SK-N-SH (cell line): ENCODE data around the gene TBRG4.

Experiments used
- CTCF ChIP-seq: fragments of 200-600 bp; sonication (generic); IDR thresholded peaks from 2 replicates; pipeline ENCODE4 v1.6.1; 2017; ENCODE audit warnings: antibody characterized with exemption, mild to moderate bottlenecking, moderate library complexity
- EP300 ChIP-seq, 2 experiments: IDR thresholded peaks; 2 replicates each; pipeline versions ENCODE4 v1.4.0 to v1.6.1; 2012; ENCODE audit warnings: borderline replicate concordance in 1 of 2, low read depth in 1 of 2, low read length in 1 of 2
- EZH2phosphoT487 ChIP-seq: fragments of 200-600 bp; sonication (generic); IDR thresholded peaks from 2 replicates; pipeline ENCODE4 v1.6.1; 2017; ENCODE audit warnings: low read depth, mixed run types, mild to moderate bottlenecking, antibody characterized with exemption, moderate library complexity, borderline replicate concordance
- FOSL2 ChIP-seq: IDR thresholded peaks from 2 replicates; pipeline ENCODE4 v1.4.0; 2012; ENCODE audit warnings: low read depth, mild to moderate bottlenecking, moderate library complexity, borderline replicate concordance
- MEF2A ChIP-seq: IDR thresholded peaks from 2 replicates; pipeline ENCODE4 v1.4.0; 2012; ENCODE audit warnings: low read depth, borderline replicate concordance
- POLR2AphosphoS5 ChIP-seq: IDR thresholded peaks from 2 replicates; pipeline ENCODE4 v1.6.1; 2012; ENCODE audit warnings: low read depth, low read length
- RAD21 ChIP-seq: IDR thresholded peaks from 2 replicates; pipeline ENCODE4 v1.6.1; 2012; ENCODE audit warnings: mild to moderate bottlenecking, low read length
- REST ChIP-seq: IDR thresholded peaks from 2 replicates; pipeline ENCODE4 v1.6.1; 2012; ENCODE audit warnings: mild to moderate bottlenecking, low read depth, low read length, moderate library complexity
- RFX5 ChIP-seq: IDR thresholded peaks from 2 replicates; pipeline ENCODE4 v1.6.1; 2012; ENCODE audit warnings: mild to moderate bottlenecking, improper control_type of control experiment, low read length
- SIN3A ChIP-seq: IDR thresholded peaks from 2 replicates; pipeline ENCODE4 v1.6.1; 2012; ENCODE audit warnings: low read depth, mild to moderate bottlenecking, low read length, moderate library complexity, borderline replicate concordance

- no peak for TF ChIP-seq CTCF
- no peak for TF ChIP-seq EZH2phosphoT487
- TF ChIP-seq EP300 (IDR thresholded peaks at IDR 0.05; ENCODE audit: borderline replicate concordance in 1 of 2, low read depth in 1 of 2, low read length in 1 of 2): no peak
- TF ChIP-seq POLR2AphosphoS5: no peak
- no peak for TF ChIP-seq RAD21
- TF ChIP-seq MEF2A: no peak
- no peak for TF ChIP-seq SIN3A
- TF ChIP-seq FOSL2: no peak
- TF ChIP-seq REST: no peak
- no peak for TF ChIP-seq RFX5
These were observed 7.4 kb upstream of the TBRG4 start for GRCh38 chr7:45118889-45119331.
